GM19023 (cell line): Measurements from ENCODE around the gene ADAMTS17.

Experiments used
- ATAC-seq: cut with Tn5 transposase; IDR thresholded peaks from one replicate; pipeline ENCODE4 v1.9.1; 2021; ENCODE audit warnings: mild to moderate bottlenecking, moderate library complexity; ENCODE audit not compliant: unreplicated experiment

Gene ADAMTS17

DNA sequence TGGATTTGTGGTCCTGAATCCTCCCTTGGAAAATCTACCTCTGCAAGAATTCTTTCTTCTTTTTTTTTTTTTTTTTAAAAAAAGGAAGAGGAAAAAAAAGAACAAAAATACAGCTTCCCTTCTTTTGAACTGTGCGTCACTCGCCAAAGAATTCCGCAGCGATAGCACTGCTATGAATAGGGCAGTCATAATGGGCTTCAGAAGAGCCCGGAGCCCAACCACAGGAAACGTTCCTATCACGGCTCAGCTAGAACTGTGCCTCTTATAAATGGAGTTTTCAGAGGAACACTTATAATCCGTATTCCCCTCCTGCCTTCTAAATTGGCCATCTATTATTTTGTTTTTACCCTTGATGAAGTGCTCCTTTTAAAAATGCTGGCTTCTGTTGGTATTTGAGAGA is 227.7 kb downstream of the ADAMTS17 start:
- no peak for ATAC-seq

DNA sequence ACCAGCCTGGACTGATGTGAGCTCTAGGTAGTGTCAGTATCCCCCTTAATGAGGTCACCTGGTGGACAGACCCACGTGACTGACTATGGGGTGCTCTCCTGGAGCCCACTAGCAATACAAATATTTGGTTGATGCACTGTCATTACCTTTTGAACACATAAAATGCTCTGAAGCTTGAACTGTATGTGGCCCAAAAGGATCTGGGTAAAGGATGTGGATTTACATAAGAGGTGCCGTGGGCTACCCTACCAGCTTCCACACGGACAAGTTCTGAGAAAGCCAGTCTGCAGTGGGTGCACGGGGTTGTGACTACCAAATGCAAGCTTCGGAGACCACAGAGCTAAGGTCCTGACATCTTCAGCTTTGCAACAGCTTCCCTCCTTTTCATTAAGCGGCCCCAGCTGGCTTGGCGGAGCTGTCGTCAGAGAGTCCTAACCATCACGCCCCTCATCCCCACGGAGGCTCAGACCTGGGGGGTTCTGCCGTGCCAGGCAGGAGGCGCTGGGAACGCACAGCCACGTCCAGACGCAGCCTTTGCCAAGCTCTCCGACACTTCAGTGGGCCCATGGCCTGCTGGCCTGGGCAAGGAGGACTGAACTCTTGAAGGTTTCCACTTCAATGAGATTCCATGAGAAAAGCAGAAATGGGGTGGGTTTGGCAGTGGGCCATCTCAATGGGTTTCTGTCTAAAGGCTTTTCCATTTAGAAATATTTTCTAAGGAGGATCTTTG is 228.3 kb downstream of the ADAMTS17 start:
- ATAC-seq, result no peak

DNA sequence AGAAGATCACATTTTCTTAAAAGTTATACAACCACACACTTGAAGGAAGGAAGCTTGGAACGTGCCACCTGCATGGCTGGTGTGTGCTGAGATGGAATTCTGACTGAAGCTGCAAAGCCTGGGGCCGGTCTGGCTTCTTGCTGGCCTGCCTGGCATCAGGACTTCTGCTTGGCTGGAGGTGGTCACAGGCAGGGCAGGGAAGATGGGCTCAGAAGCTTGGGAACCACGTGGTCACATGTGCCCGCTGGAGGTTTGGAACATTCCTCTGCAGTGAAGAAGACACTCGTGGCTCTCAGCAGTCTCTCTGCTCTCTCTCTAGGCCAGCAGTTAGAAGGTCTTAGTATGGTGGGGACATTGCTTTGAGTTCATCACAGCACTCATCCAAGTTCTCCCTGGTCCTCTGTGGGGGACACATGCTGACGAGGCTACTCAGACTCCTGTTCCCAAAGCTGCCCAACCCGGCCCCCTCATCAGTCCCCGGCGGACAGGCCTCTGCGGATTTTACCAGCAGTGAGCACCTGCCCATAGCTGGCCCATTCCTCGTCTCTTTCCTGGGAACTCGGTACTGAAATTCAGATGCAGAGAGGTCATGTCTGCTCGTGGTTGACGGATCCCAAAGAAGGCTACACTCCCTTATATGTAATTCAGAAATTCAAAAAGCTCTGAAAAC is 229.0 kb downstream of the ADAMTS17 start:
- no peak for ATAC-seq

DNA sequence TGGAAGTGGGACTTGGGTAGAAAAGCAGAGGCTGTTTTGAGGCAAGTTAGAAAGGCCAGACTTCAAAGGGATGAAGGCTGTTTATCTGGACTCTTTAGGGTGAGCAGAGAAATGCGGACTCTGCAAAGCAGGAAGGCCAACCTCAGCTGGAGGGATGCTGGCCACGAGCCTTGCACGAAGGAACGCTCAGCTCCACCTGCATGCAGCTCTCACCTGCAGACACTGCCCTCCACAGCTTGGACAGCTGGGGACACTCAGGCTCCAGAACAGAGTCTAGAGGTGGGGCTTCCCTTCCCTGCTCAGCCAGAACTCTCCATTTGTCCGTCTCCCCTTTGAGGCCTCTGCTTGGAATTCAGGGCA is 229.7 kb downstream of the ADAMTS17 start:
- ATAC-seq, result no peak

DNA sequence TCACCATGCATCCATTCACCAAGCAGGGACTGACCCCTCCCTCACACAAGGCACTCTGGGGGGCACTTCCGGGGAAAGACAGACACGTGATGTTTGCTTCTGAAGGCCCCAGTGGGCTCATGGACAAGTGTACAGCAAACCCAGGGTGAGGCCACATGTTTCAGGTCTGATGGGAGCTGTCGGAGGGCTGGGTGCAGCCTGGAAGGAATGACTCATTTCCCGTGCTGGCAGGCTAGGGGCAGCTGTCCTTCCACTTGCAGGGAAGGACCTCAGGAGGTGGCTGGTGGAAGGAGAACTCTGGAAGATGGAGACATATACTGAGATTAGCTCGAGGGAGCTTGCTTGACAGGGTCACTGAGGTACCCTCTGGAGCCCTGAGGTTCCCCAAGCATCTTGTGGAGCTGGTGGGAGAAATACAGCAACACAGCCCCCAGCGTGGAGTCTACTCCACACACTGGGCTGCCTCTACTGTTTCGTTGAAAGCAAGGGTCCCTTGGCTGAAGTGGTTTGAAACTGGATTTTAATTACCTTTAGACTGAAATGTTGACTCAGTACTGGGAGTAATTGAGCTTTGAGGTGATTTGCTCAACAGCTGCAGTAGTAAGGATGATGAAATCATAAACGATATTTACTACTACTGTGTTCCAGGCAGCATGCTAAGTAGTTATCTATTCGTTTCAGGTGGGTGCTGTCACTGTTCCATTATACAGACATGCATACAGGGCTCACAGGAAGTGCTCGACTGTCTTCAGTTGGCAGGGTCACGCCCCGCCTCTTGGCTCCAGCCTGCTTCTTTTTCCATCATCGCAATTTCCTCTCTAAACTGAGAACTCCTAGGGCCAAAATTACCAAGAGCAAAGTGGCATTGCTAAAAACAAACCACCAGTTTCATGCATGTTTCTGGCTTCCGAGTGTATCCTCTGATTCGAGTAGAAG is 230.4 kb downstream of the ADAMTS17 start:
- no peak for ATAC-seq

DNA sequence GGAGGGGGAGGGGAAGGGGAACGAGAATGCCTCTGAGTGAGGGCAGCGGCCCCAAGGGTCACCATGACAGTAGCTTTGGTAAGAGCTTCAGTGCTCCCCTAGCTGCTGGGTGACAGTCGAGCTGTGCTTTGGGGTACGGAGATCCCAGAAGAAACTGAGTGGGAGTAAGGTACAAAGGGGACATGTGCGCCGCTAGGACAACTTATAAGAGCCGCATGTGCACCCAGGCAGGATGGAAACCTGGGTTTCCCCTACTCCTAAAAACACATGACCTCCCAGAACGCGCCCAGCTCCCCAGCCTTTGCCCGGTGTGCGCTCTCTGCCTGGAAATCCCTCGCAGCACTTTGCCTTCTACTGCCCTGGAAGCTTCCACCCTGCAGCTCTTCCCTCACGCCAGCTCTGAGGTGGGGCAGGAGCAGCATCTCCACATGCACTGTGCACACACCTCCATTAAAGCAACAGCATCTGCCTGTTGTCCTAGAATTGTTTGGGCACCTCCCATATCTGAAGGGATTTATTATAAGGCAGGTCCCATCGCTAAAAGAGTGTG is 232.2 kb downstream of the ADAMTS17 start:
- no peak for ATAC-seq

DNA sequence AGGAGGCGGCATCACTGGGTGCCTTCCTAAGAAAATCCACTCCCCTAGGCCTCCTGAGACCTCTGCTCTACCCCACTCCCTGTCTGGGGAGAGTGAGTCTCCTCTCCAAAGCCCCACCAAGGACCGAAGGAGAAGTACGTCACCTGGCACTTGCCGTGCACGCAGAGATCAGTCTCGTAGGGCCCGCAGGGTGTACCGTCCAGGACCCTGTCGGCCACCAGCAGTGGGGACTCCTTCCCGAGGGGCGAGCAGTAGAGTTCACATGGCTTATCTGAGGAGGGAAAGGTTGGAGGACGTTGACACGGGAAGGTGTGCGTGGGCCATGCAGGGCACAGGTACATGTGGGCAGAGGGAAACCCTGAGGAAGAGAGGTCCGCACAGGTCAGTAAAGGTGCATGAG is 232.9 kb downstream of the ADAMTS17 start:
- no peak for ATAC-seq

DNA sequence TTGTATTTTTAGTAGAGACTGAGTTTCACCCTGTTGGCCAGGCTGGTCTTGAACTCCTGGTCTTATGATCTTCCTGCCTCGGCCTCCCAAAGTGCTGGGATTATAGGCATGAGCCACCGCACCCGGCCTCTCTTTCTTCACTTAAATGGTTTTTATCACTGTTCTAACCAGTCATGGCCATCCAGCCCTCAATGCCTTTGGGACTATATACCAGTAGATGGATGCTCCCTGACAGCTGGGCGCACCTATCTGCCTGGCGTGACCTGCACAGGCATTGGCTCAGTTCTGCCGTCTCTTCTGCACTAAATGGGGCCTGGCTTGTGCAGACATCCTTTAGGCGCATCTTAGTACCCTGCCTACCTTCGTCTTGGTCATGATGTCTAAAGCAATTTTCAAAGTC is 233.4 kb downstream of the ADAMTS17 start:
- ATAC-seq, result no peak

DNA sequence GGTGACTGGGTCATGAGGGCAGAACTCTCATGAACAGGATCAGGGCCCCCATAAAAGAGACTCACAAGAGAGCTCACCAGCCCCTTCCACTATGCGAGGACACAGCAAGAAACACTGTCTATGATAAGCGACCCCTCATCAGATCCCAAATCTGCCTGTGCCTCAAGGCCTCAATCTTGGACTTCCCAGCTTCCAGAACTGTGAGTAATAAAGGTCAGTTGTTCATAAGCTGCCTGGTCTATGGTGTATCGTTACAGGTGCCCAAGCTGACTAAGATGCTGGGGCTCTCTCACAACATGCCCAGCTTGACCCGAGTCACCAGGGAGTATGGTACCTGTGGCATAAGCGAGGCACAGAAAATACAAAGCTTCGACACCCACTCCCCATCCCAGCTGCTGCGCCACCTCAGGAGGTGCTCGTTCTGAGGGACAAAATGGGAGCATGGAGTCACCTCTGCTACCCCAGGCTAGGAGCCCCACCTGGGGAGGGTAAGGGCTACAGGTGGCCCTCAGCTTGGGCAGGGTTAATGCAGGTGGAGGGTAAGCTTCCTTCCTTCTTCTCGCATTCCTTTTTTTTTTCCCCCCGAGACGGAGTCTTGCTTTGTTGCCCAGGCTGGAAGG is 234.1 kb downstream of the ADAMTS17 start:
- ATAC-seq, result no peak

DNA sequence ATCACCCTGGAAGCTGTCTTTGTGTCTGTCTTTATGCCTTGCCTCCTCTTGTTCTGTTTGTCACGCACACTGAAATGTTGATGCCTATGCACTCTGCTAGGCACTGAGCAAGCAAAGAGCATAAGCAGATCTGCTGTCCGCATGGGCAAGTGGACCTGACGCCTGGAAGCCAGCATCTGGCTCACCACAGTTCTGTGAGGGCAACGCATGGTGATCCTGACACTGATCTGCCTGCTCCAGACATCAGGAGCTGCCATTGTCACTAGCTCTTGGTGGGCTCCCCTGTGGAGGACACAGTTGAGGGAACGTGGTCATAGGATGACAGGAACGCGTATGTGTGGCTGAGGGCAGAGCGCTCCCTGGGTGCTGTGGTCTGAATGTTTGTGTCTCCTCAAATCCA is 234.6 kb downstream of the ADAMTS17 start:
- ATAC-seq, result no peak

DNA sequence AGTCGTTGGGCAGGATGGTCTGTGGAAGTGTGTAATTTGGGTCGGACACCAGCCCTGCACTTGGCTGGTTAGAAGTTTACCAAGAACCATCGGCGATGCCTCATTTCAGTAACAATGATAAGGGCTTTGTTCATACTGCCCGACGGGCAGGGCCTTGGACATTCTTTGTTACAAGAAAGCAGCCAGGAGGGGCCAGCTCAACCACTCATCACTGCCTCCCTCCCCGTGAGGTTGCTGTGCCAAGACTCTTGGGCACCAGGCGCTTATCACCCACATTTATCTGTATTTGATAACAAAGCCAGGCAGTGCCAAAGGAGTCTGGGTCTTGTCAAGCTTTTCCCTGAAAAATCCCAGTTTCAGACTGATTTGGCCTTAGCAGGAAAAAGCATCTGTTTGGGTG is 235.0 kb downstream of the ADAMTS17 start:
- no peak for ATAC-seq

DNA sequence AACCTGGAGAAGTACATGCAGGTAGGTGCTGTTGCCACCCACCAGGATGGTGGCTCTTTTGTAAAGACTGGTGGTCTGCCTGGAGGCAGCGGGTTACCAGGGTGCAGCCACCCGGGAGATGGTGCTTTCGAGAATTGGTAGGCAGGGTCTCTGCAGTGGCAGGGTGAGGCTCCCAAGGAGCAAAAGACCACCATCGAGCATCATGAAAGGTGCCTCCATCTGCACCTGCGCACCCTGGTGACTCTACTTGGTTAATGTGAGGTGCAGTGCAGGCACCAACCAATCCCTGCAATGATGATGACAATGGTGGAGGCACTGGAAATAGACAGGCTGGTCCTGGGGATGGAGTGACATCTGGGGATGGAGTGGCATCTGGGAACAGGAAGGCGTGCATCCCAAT is 236.7 kb downstream of the ADAMTS17 start:
- ATAC-seq, result no peak

DNA sequence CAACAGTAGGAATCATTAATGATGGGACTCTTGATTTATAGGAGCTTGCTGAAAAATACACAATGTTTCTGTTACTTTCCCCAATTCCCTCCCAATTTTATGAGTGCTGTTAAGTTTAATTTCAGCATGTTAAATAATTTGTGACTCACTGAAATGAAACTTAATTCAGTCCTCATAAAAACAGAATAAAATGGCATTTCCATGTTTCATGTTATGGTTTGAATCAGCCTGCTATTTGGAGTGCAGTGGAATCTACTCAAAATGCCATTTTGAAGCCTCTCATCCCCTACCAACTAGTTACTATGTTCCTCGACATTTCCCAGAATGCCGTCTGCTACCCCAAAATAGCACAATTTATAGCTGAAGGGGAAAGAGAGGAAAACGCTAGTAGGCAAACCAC is 237.5 kb downstream of the ADAMTS17 start:
- ATAC-seq, result no peak

DNA sequence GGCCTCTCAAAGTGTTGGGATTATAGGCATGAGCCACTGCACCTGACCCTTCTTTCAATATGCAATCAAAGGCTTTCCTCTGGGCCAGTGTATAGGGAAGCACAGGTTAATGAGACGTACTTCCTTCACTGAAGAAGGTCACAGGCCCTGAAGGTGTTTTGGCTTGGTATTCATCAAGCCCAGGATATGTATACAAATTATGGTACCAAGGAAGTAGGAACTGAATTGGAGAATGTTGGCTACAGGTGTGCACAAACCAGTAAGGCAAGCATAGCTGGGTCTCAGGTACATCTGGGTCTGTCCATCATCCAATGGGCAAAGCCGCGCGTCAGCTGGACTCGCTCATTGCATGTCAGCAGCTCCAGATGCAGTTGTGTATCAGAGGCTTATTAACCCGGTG is 237.9 kb downstream of the ADAMTS17 start:
- no peak for ATAC-seq

DNA sequence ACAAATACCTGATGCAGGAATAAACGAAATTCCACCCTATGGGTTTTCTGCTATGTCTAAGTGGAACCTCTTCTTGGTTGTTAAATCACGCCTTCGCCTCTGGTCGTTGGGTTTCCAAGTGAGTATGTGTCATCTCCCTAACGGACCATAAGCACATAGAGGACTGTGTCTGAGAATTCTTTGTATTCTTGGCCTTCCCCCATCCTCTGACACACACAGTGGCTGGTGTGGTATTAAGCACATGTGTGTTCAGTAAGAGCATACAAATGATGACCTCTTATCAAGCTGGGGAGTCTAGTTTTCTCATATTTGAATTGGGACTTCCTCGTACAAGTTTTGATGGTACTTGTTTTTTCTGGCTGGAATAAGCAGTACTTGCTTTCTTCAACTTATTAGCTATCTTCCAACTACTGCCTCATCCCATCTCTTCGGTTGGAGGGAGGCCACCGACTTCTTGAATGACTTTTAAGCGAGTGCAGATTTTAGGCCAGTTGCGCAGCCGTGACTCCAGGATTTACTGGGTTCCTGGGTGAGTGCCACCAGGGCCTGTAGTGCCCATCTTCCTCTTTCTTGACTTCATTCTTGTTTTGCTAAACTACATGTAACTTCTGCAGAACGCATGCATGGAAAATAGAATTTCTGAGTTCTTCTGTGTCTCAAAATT is 240.2 kb downstream of the ADAMTS17 start:
- ATAC-seq, result no peak

DNA sequence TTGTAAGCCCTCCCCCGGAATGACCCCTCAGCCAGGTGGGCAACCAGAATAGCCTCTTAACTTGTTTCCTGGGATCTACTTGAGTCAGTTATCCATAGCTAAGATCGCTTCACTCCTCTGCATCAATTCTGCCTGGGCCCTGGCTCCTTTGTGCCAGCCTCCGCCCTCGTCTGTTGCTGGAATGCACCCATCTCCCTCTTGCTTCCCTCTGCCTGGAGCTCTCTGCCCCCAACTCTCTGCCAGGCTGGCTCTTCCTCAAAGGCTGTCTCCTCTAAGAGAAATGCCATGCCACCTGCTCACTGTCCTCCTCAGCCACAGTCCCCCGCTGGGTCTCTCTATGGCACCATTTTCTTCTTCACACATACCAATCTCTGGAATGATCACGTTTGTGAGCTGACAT is 240.8 kb downstream of the ADAMTS17 start:
- no peak for ATAC-seq

DNA sequence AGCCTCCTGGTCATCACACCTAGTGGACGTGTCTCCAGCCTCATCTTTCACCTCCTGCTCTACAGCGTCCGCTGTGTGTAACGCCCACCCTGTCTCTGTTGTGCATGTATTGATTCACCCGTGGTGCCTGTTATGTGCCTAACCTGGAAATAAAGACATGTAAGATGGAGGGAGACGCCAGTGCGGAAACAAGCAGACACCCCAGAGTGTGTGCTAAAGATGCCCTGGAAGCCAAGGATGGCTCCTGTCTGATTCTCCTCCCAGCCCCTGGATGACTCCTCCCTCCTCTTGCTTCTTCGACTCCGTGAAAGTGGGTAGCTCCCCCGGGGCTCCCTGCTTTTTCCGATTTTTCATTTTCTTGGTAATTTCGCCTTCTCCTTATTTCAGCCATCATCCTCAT is 241.8 kb downstream of the ADAMTS17 start:
- ATAC-seq, result no peak

DNA sequence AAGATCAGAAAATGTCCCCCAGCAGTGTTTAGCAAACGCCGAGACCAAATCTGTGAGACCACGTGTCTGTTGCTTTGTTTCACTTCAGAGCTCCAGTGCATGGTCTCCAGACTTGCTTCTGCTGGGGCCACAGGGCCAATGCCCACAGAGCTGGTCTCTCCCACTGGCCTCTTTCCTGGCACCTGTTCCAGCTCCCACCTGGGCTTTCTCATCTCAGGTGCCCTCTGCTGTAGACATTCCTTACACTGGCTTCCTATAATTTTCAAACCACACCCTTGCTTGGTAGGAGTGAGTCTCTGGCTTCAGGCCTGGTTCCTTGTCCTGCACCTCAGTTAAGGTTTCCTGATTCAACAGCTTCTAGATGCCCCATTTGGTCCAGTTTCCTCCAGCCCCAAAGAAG is 243.1 kb downstream of the ADAMTS17 start:
- no peak for ATAC-seq

DNA sequence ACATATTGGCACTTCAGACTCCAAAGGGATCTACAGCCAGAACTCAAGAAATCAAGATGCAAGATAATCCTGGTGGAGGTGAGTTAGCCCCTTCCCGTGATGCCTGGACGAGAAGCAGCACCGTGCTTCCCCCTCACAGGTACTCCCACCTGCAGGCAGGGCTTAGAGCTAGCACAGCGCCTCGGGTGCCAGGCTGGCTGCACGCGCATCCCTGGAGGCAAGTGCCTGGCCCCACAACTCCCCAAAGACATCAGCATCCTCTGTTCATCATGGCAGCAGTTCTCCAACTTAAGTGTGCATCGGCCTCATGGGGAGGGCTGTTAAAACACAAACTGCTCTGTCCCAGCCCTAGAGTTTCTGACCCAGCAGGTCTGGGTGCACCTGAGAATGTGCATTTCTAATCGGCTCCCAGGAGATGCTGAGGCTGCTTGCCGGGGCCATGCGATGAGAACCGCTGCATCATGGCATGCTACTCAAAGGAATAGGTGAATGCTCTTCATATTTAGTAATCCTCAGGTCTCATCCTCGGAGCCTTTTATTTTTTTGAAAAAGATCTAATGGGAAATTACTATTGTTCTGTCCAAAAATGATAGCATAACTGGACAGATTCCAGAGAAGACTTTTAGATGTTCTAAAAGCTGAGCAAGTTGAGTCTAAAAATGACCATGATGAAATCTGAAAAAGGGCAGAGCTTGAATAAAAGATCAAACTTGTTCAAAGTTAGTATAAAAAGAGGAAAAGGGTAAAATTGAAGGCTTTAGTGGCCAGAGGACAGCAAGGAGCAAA is 244.2 kb downstream of the ADAMTS17 start:
- no peak for ATAC-seq

DNA sequence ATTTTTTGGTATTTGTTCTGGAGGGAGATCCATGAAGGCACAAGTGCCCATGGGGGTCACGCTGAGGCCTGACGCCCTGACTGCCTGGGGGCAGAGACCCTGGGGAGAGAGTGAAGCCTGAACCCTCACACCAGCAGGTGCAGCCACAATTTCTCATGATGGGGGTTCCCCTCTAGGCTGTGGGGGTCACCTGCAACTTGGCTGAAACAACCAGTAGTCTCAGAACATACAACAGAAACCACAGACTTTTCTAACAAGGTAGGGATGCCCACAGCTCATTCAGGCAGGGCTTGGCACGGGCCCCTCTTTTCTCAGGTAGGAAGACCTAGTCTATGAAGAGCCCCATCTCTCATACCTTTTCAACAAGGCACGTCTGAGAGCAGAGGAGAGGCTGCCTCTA is 245.1 kb downstream of the ADAMTS17 start:
- ATAC-seq, result no peak
